ENCODE measurements around the gene KIAA1614.

The KIAA1614 gene

GRCh38 chr1:180912801-180913565, at the start of gene KIAA1614:
Gene KIAA1614 (plus strand): TSS chr1:180912897. CDS start chr1:180913244, 347 bp downstream.
- DNase-seq (ENCODE audit: low read depth, low spot score): peak; percentile 81

GRCh38 chr1:180863158-180863775, 49.4 kb upstream of the KIAA1614 start:
- DNase-seq (ENCODE audit: low read depth, low spot score): peak; percentile 78

GRCh38 chr1:180881806-180882509, 30.7 kb upstream of the KIAA1614 start:
- peak; percentile 66 for DNase-seq (ENCODE audit: low read depth, low spot score)

GRCh38 chr1:180884588-180885300, 28.0 kb upstream of the KIAA1614 start:
- DNase-seq (ENCODE audit: low read depth, low spot score): no peak

GRCh38 chr1:180886338-180886737, 26.4 kb upstream of the KIAA1614 start:
- DNase-seq (ENCODE audit: low read depth, low spot score): no peak

- no peak for DNase-seq (ENCODE audit: low read depth, low spot score)
Observed at GRCh38 chr1:180887841-180888240, 24.9 kb upstream of the KIAA1614 start.

- no peak for DNase-seq (ENCODE audit: low read depth, low spot score)
Observed at GRCh38 chr1:180888870-180889269, 23.8 kb upstream of the KIAA1614 start.

GRCh38 chr1:180889325-180889724, 23.4 kb upstream of the KIAA1614 start:
- DNase-seq (ENCODE audit: low read depth, low spot score): no peak

GRCh38 chr1:180892272-180892671, 20.4 kb upstream of the KIAA1614 start:
- no peak for DNase-seq (ENCODE audit: low read depth, low spot score)

- no peak for DNase-seq (ENCODE audit: low read depth, low spot score)
Observed at GRCh38 chr1:180892675-180893074, 20.0 kb upstream of the KIAA1614 start.

GRCh38 chr1:180893614-180894013, 19.1 kb upstream of the KIAA1614 start:
- DNase-seq (ENCODE audit: low read depth, low spot score): no peak

GRCh38 chr1:180896161-180896560, 16.5 kb upstream of the KIAA1614 start:
- DNase-seq (ENCODE audit: low read depth, low spot score): no peak

- DNase-seq (ENCODE audit: low read depth, low spot score): peak; percentile 11
Observed at GRCh38 chr1:180898441-180899219, 14.1 kb upstream of the KIAA1614 start.

- DNase-seq (ENCODE audit: low read depth, low spot score): no peak
Observed at GRCh38 chr1:180899262-180899661, 13.4 kb upstream of the KIAA1614 start.

GRCh38 chr1:180901076-180901990, 11.4 kb upstream of the KIAA1614 start:
- no peak for DNase-seq (ENCODE audit: low read depth, low spot score)

GRCh38 chr1:180902541-180902940, 10.2 kb upstream of the KIAA1614 start:
- DNase-seq (ENCODE audit: low read depth, low spot score): no peak

GRCh38 chr1:180905927-180906326, 6.8 kb upstream of the KIAA1614 start:
- DNase-seq (ENCODE audit: low read depth, low spot score): no peak

GRCh38 chr1:180906511-180906910, 6.2 kb upstream of the KIAA1614 start:
- DNase-seq (ENCODE audit: low read depth, low spot score): no peak

GRCh38 chr1:180907313-180908055, 5.2 kb upstream of the KIAA1614 start:
- DNase-seq (ENCODE audit: low read depth, low spot score): no peak

Data from astrocyte of the hippocampus (primary cell).